ENCODE data around the gene GPR50.

DNA sequence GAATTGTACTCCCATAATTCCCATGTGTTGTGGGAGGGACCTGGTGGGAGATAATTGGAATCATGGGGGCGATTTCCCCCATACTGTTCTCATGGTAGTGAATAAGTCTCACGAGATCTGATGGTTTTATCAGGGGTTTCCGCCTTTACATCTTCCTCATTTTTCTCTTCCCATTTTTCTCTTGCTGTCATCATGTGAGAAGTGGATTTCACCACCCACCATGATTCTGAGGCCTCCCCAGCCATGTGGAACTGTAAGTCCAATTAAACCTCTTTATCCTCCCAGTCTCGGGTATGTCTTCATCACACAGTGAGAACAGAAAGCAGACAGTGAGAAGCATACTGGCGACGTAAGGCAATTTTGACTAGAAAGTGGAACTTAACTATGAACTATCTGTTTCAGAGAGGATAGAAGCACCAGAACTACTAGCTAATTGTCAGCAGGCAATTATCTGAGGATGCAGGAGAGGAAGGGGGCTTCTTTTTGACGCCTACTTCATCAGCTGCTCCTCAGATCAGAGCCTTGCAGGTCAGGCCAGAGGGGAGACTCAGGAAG lies 8.5 kb upstream of the GPR50 start:
- no peak for TF ChIP-seq POLR2A (IDR thresholded peaks at IDR 0.05)
- TF ChIP-seq, protein P1, sequence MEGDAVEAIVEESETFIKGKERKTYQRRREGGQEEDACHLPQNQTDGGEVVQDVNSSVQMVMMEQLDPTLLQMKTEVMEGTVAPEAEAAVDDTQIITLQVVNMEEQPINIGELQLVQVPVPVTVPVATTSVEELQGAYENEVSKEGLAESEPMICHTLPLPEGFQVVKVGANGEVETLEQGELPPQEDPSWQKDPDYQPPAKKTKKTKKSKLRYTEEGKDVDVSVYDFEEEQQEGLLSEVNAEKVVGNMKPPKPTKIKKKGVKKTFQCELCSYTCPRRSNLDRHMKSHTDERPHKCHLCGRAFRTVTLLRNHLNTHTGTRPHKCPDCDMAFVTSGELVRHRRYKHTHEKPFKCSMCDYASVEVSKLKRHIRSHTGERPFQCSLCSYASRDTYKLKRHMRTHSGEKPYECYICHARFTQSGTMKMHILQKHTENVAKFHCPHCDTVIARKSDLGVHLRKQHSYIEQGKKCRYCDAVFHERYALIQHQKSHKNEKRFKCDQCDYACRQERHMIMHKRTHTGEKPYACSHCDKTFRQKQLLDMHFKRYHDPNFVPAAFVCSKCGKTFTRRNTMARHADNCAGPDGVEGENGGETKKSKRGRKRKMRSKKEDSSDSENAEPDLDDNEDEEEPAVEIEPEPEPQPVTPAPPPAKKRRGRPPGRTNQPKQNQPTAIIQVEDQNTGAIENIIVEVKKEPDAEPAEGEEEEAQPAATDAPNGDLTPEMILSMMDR (IDR thresholded peaks at IDR 0.05 in 4 of 5, conservative IDR thresholded peaks at IDR 0.05 in 1 of 5) = no peak
